T-cell (primary cell): Measurements from ENCODE around the gene RNASE8. TPM values are rescaled to one million over a fixed set of nuclear protein-coding genes. Genes with fewer than 3 reads are reported as not detected.
A peak's percentile ranks its signal among the peaks of the same experiment; 100 is the strongest.

Source experiments
- ATAC-seq, 4 experiments: fragments of 200-7000 bp in 3 of 4; fragments of 150-1000 bp in 1 of 4; cut with Tn5 transposase; replicated peaks in 1 of 4; 1 replicate in 3 of 4; 2 replicates in 1 of 4; pipeline ENCODE4 v1.10.0; 2021; ENCODE audit warnings: moderate library complexity in 3 of 4, mild to moderate bottlenecking in 2 of 4, moderate number of reproducible peaks in 1 of 4
- CTCF ChIA-PET, 2 donors: fragments of 300-600 bp; sonication (Branson Sonifier 250); formaldehyde crosslinking; loops; one replicate each; lab custom pipeline; 2022; ENCODE audit warnings: antibody characterized with exemption in 2 of 2; lab: Charles Lee
- POLR2A ChIA-PET, 2 donors: fragments of 300-600 bp; sonication (Branson Sonifier 250); formaldehyde crosslinking; loops; one replicate each; lab custom pipeline; 2022; ENCODE audit warnings: antibody characterized with exemption in 2 of 2; lab: Charles Lee
- DNase-seq, 35 experiments: peaks; one replicate each; pipeline versions ENCODE4 v3.0.0 to v3.0.0-alpha.2; 2013 to 2023
- H3K27ac ChIP-seq: one replicate; pipeline ENCODE4 v1.5.1; 2013; ENCODE audit warnings: low read length
- H3K27me3 ChIP-seq, 2 experiments: replicated peaks in 1 of 2; 1 replicate in 1 of 2; 2 replicates in 1 of 2; pipeline versions ENCODE4 v1.6.1 to v1.7.0; 2013; ENCODE audit warnings: low read length in 1 of 2, mixed read lengths in 1 of 2; ENCODE audit not compliant: control insufficient read depth in 2 of 2, insufficient read depth in 2 of 2; ENCODE audit errors: extremely low read depth in 1 of 2
- H3K36me3 ChIP-seq, 2 donors: 1 replicate in 1 of 2; 2 replicates in 1 of 2; pipeline versions ENCODE4 v1.6.1 to v1.7.0; 2013; ENCODE audit warnings: low read length in 1 of 2; ENCODE audit not compliant: control insufficient read depth in 2 of 2, insufficient read depth in 1 of 2; ENCODE audit errors: extremely low read depth in 1 of 2
- H3K4me1 ChIP-seq, 2 experiments: 1 replicate in 1 of 2; 2 replicates in 1 of 2; pipeline versions ENCODE4 v1.6.1 to v1.7.0; 2013; ENCODE audit warnings: low read length in 2 of 2, mixed read lengths in 1 of 2; ENCODE audit not compliant: insufficient read depth in 2 of 2, control insufficient read depth in 1 of 2; ENCODE audit errors: extremely low read depth in 1 of 2
- H3K4me3 ChIP-seq, 2 donors: 1 replicate in 1 of 2; 2 replicates in 1 of 2; pipeline versions ENCODE4 v1.5.1 to v1.7.0; 2013; ENCODE audit warnings: mild to moderate bottlenecking in 2 of 2, low read length in 1 of 2, moderate library complexity in 1 of 2; ENCODE audit not compliant: control insufficient read depth in 1 of 2; ENCODE audit errors: extremely low read depth in 1 of 2
- H3K9me3 ChIP-seq: 2 replicates; pipeline ENCODE4 v1.7.0; 2013
- H3K27ac Mint-ChIP-seq, 2 donors: one replicate each; pipeline ENCODE4 v1.8.0; 2020 to 2021; ENCODE audit warnings: mild to moderate bottlenecking in 2 of 2, mixed read lengths in 2 of 2
- H3K27me3 Mint-ChIP-seq, 2 donors: one replicate each; pipeline ENCODE4 v1.8.0; 2021 to 2022; ENCODE audit warnings: mixed read lengths in 2 of 2
- H3K36me3 Mint-ChIP-seq: one replicate; pipeline ENCODE4 v1.8.0; 2021; ENCODE audit warnings: mixed read lengths
- H3K4me1 Mint-ChIP-seq, 3 donors: one replicate each; pipeline ENCODE4 v1.8.0; 2020 to 2022; ENCODE audit warnings: mixed read lengths in 3 of 3, mild to moderate bottlenecking in 1 of 3
- H3K4me3 Mint-ChIP-seq, 3 donors: one replicate each; pipeline ENCODE4 v1.8.0; 2020 to 2022; ENCODE audit warnings: mild to moderate bottlenecking in 3 of 3, mixed read lengths in 3 of 3, moderate library complexity in 3 of 3
- H3K9me3 Mint-ChIP-seq, 3 donors: one replicate each; pipeline ENCODE4 v1.8.0; 2020 to 2022; ENCODE audit warnings: mixed read lengths in 3 of 3
- WGBS: methylation state at CpG from one replicate; pipeline ENCODE4 v1.1.5; 2013; ENCODE audit warnings: missing lambda C conversion rate; ENCODE audit not compliant: insufficient coverage; 5-methylcytosine and 5-hydroxymethylcytosine counted together
- total RNA-seq, 35 experiments: library from RNA in 6 of 35; stranded (reverse) in 6 of 35; fragments of 120-200 nt in 1 of 35; gene quantifications; one replicate each; pipeline versions ENCODE4 v1.2.1 to v1.2.4 and lab custom pipeline; 2013 to 2026

Gene RNASE8
- total RNA-seq, 5 donors from 2014 or later (not counting 1 experiment from before 2014, with no cell fraction given) = not detected

DNA sequence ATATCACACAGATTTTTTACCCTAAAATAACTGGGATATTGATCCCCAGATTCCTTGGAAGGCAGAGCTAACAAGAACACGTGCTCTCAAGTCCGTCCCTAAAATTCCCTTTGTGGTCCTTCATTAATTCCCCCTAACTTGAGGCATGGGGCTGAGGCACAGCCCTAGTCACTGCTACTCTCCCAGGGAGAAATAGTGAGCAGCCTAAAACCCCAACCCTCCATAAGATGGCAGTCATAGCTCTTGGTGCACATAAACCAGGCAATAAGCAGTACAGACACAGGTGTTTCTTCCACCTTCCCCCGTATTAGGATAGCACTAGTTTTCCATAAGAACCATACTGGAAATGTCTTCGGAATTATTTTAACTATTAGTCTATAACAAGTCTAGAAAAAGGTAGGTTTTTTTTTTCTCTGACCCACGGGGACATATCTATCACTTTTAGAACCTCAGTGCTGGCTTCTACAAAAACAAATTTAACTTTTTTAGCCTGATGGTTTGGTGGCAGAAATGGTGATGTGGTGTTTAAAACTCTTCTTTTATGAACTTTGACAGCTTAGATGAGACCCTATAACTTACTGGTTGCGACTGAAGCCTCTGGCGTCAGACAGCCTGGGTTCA lies 9.4 kb downstream of the RNASE8 start:
- Mint-ChIP-seq H3K27ac (no peak overlapping the region), H3K9me3 (no peaks in the 10 kb centered on the region), H3K4me3 (no peak overlapping the region), H3K4me1 (peaks cover 29 to 35% (median 35%) of the 10 kb centered on the region in 3 donors), H3K36me3 (no peaks in the 10 kb centered on the region), H3K27me3 (peaks cover 60 to 74% of the 10 kb centered on the region in 2 donors)
- Histone ChIP-seq H3K27me3 (peaks cover 7 to 58% of the 10 kb centered on the region in 2 experiments), H3K4me1 (peaks cover 7 to 35% of the 10 kb centered on the region in 2 experiments), H3K27ac (no peak overlapping the region), H3K4me3 (no peak overlapping the region), H3K36me3 (no peaks in the 10 kb centered on the region), H3K9me3 (no peaks in the 10 kb centered on the region)
- POLR2A ChIA-PET = interaction anchor here in 1 of 2 donors (0.7 kb wide), 2 partner anchors 9 to 28 kb away, joined by 3 read pairs; partner anchors contain the start of gene RNASE8
- ATAC-seq = peak in 1 of 4 experiments; percentile 41
- CTCF ChIA-PET = interaction anchor here (0.6 to 4.4 kb wide), 12 partner anchors 22 to 175 kb away, joined by 3 to 67 read pairs (median 7); no protein-coding TSS in a partner anchor
- WGBS = 83% methylated on average over 2 of the region's 7 CpGs
- peak in 2 of 35 experiments; percentile 5 to 60 for DNase-seq

DNA sequence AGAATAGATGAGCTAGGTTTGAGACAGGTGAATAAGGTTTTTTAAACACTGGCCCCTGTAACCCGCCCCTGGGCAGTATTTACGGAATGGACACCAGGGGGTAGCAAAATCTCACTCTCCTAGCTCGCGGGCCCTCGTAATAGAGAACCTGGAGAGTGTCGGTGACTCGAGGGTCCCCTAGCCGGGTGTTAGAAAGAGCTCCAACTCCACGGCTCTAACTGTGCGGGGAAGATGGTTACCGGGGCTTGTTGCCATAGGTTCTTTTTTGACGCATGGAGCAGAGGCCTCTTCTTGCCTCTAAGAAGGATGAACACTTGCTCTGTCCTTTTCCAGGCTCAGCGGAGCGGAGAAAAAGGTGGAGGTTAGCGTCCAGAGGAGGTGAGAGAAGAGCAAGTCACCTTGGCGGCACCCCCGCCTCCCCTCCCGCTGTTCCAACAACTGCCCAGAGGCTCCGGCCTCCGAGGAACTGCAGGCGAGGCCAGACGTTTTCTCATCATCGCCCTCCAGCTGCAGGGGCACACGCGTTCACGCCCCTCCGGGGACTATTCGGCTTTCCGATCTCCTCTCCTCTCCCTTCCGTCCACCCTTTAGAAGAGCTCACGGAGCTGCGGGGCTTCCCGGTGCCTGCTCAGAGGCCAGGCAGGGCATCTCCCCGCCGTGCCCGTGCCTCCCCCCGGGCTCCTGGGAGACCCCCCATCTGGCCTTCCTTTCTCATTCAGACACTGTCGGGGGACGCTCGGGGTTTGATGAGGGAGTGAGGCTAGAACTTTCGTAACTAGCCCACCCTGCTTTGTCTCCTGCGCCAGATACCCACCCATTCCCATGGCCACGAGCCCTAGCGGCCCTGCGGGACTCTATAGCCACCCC lies 11.1 kb downstream of the RNASE8 start:
- Histone ChIP-seq H3K36me3 (no peaks in the 10 kb centered on the region), H3K9me3 (no peaks in the 10 kb centered on the region), H3K4me1 (peaks cover 7 to 35% of the 10 kb centered on the region in 2 experiments), H3K4me3 (peak overlapping the region; percentile 41 to 50), H3K27ac (no peak overlapping the region), H3K27me3 (peaks cover 7 to 62% of the 10 kb centered on the region in 2 experiments)
- DNase-seq (peak in 22 of 35 experiments; percentile 27 to 80 (median 46)), ATAC-seq (peak; percentile 49 to 63 (median 57))
- peak overlapping the region in 1 of 2 donors; percentile 36 for H3K27ac Mint-ChIP-seq
- H3K27me3 Mint-ChIP-seq = peaks cover 62 to 76% of the 10 kb centered on the region in 2 donors
- no peaks in the 10 kb centered on the region for H3K9me3 Mint-ChIP-seq
- WGBS = 5% methylated on average over 28 of the region's 45 CpGs
- no peaks in the 10 kb centered on the region for H3K36me3 Mint-ChIP-seq
- H3K4me1 Mint-ChIP-seq = peaks cover 29 to 41% (median 38%) of the 10 kb centered on the region in 3 donors
- peak overlapping the region; percentile 71 to 84 (median 73) for H3K4me3 Mint-ChIP-seq
- POLR2A ChIA-PET = interaction anchor here (0.7 to 1.0 kb wide), 3 partner anchors 19 to 35 kb away, joined by 3 to 4 read pairs (median 3); no protein-coding TSS in a partner anchor
- CTCF ChIA-PET = interaction anchor here (0.6 to 4.4 kb wide), 19 partner anchors 10 to 56 kb away, joined by 3 to 67 read pairs (median 8); partner anchors contain the start of genes TMEM253 (in 1 of the 2) and ZNF219 (in 1 of the 2)

DNA sequence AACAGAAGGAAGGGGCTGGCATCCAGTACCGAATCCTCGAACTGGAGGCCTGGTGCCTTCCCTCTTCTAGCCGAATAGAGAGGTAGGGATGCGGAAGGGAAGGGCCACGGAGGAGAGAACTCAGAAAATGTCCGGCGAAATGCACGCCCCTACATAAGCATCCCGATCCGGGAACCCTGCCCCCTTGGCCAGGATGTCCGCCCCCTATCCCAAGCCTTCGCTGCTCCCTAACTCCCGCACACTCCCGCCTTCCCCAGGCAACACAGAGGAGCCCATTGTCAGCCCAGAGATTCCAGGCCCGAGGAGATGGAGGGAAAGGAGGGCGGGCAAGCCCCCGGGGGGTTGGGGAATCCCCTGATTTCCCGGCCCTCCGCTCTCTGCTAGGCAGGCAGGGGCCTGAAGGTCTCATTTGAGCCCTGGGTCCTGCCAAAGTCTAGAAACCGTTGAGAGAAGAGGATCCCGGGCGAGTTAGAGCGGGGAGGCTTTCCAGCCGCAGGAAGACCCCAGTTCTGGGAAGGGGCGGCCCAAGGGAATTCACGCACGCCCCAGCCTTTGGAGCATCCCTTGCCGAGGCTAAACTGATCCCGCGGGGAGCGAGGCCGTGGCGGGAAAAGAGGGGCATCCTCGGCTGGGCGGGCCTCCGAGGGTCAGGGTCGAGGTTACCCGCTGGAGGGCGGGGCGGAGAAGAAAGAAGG lies 11.9 kb downstream of the RNASE8 start:
- Mint-ChIP-seq H3K27ac (peak overlapping the region in 1 of 2 donors; percentile 34), H3K9me3 (no peaks in the 10 kb centered on the region), H3K36me3 (no peaks in the 10 kb centered on the region), H3K4me3 (peak overlapping the region; percentile 71 to 84 (median 73)), H3K27me3 (peaks cover 63 to 78% of the 10 kb centered on the region in 2 donors), H3K4me1 (peaks cover 29 to 41% (median 38%) of the 10 kb centered on the region in 3 donors)
- H3K27me3 ChIP-seq = peaks cover 7 to 68% of the 10 kb centered on the region in 2 experiments
- ChIA-PET CTCF (interaction anchor here (1.0 to 4.4 kb wide), 11 partner anchors 18 to 55 kb away, joined by 3 to 67 read pairs (median 23); no protein-coding TSS in a partner anchor), POLR2A (interaction anchor here (0.7 to 1.0 kb wide), 2 partner anchors 18 to 34 kb away, joined by 3 read pairs; no protein-coding TSS in a partner anchor)
- H3K4me1 ChIP-seq = peaks cover 7 to 35% of the 10 kb centered on the region in 2 experiments
- 3% methylated on average over 29 of the region's 40 CpGs for WGBS
- no peaks in the 10 kb centered on the region for H3K9me3 ChIP-seq
- ATAC-seq (peak in 1 of 4 experiments; percentile 28), DNase-seq (peak in 4 of 35 experiments; percentile 5 to 59 (median 14))
- peak overlapping the region; percentile 41 to 57 for H3K4me3 ChIP-seq
- H3K36me3 ChIP-seq = no peaks in the 10 kb centered on the region
- no peak overlapping the region for H3K27ac ChIP-seq

DNA sequence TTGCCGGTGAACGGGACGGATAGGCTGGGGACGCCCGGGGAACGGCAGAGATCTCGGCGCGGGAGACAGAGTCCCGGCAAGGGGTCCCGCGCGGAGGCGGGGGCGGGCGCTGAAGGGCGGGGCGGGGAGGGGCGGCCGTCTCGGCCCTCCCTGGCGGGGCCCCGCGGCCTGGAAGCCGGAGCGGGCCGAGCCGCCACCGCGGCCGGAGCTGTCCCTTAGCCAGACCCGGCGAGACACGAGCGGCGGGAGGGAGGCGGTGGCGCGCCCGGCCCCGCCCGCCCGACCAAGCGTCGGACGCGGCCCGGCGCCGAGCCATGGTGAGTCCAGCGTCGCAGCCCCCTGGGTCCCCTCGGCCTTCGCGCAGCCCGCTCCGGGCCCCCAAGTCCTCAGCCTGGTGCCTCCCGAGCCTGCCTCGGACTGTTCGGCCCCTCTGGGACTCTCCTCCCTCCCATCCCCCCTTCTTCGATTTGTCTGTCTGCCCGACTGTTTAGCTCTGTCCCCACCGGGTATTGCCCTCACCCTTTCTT lies 12.5 kb downstream of the RNASE8 start, which contains the start of gene ARHGEF40:
ARHGEF40 (plus strand) TSS at position 222 of the 527 bp plus-strand sequence; CDS start at position 315, 93 bp downstream.
- Histone ChIP-seq H3K4me1 (peaks cover 7 to 35% of the 10 kb centered on the region in 2 experiments), H3K4me3 (peak within 1 kb of the TSS; percentile 46 to 63), H3K36me3 (no peaks in the 10 kb centered on the region), H3K9me3 (no peaks in the 10 kb centered on the region), H3K27me3 (peaks cover 7 to 69% of the 10 kb centered on the region in 2 experiments), H3K27ac (no peak within 1 kb of the TSS)
- DNase-seq (peak in 6 of 35 experiments; percentile 9 to 48 (median 24)), ATAC-seq (peak in 3 of 4 experiments; percentile 8 to 16 (median 10))
- H3K27me3 Mint-ChIP-seq = peaks cover 61 to 74% of the 10 kb centered on the region in 2 donors
- H3K27ac Mint-ChIP-seq = peak within 1 kb of the TSS; percentile 31 to 34
- ChIA-PET POLR2A (no interaction called here), CTCF (interaction anchor here (0.9 to 3.4 kb wide), 8 partner anchors 17 to 55 kb away, joined by 3 to 23 read pairs (median 4); no protein-coding TSS in a partner anchor)
- WGBS = under 1% methylated on average over 62 of the region's 63 CpGs
- no peaks in the 10 kb centered on the region for H3K9me3 Mint-ChIP-seq
- H3K36me3 Mint-ChIP-seq = no peaks in the 10 kb centered on the region
- H3K4me3 Mint-ChIP-seq = peak within 1 kb of the TSS; percentile 74 to 84 (median 76)
- peaks cover 29 to 41% (median 38%) of the 10 kb centered on the region in 3 donors for H3K4me1 Mint-ChIP-seq

DNA sequence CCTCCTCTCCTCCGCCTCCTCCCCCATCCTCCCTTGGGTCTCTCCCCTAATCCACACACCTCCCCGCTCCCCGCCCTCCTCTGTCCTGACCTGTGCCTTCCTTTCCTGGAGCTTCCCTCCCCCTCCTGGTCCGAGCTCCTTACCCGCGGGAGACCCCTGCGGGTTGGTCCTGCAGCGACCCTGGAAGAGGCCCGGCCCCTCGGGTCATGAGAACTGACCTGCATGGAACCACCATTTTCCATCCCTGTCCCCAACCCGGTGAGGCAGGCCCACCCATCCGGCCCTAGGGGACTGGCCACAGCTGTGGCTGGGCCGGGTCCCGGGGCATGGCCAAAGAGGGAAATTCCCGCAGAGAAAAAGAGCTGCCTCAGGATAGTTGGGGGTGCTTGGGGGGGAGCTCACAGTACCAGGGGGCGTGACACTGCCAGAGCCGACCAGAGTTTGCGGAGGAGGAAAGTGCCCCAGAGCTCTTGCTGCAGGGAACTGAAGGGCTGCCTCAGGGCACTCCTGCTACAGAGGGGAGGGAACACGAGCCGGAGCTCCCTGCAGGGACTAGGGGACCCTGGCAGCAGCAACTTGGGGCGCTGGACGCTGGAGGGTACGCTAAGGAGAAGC lies 13.1 kb downstream of the RNASE8 start:
- ATAC-seq = peak; percentile 21 to 38 (median 27)
- POLR2A ChIA-PET = interaction anchor here in 1 of 2 donors (0.5 kb wide), 1 partner anchor 41 kb away, joined by 3 read pairs; no protein-coding TSS in a partner anchor
- H3K36me3 Mint-ChIP-seq = no peaks in the 10 kb centered on the region
- Histone ChIP-seq H3K27ac (no peak overlapping the region), H3K36me3 (no peaks in the 10 kb centered on the region), H3K4me1 (peaks cover 7 to 35% of the 10 kb centered on the region in 2 experiments), H3K9me3 (no peaks in the 10 kb centered on the region), H3K27me3 (peaks cover 7 to 71% of the 10 kb centered on the region in 2 experiments), H3K4me3 (peak overlapping the region; percentile 46 to 63)
- CTCF ChIA-PET = interaction anchor here (0.7 to 3.4 kb wide), 11 partner anchors 17 to 62 kb away, joined by 3 to 23 read pairs (median 4); no protein-coding TSS in a partner anchor
- DNase-seq = peak in 6 of 35 experiments; percentile 14 to 51 (median 18)
- H3K4me1 Mint-ChIP-seq = peaks cover 29 to 41% (median 38%) of the 10 kb centered on the region in 3 donors
- peak overlapping the region; percentile 74 to 84 (median 76) for H3K4me3 Mint-ChIP-seq
- H3K27ac Mint-ChIP-seq = peak overlapping the region in 1 of 2 donors; percentile 31
- 2% methylated on average over 20 of the region's 23 CpGs for WGBS
- peaks cover 55 to 69% of the 10 kb centered on the region in 2 donors for H3K27me3 Mint-ChIP-seq
- no peaks in the 10 kb centered on the region for H3K9me3 Mint-ChIP-seq
